Peyer's patch (tissue), 4 donors: ENCODE results near the gene KRTAP19-6. TPM values are rescaled to one million over a fixed set of nuclear protein-coding genes. Genes with fewer than 3 reads are reported as not detected.

Experiments
- DNase-seq, 3 donors: peaks; one replicate each; pipeline ENCODE4 v3.0.0-alpha.2; 2017 to 2019
- H3K27ac ChIP-seq, 4 donors: fragments of 200-600 bp; sonication (generic); one replicate each; pipeline ENCODE4 v1.5.1; 2016 to 2019
- H3K27me3 ChIP-seq, 2 donors: fragments of 200-600 bp; sonication (generic); one replicate each; pipeline ENCODE4 v1.5.1; 2019
- H3K36me3 ChIP-seq, 3 donors: fragments of 200-600 bp; sonication (generic); one replicate each; pipeline ENCODE4 v1.5.1; 2016 to 2019
- H3K4me1 ChIP-seq, 4 donors: fragments of 200-600 bp; sonication (generic); one replicate each; pipeline ENCODE4 v1.5.1; 2016 to 2019
- H3K4me3 ChIP-seq, 4 donors: fragments of 200-600 bp; sonication (generic); 1 replicate in 3 of 4; 2 replicates in 1 of 4; pipeline ENCODE4 v1.5.1; 2016 to 2019; ENCODE audit warnings: mild to moderate bottlenecking in 1 of 4
- H3K9me3 ChIP-seq, 4 donors: fragments of 200-600 bp; sonication (generic); one replicate each; pipeline ENCODE4 v1.5.1; 2016 to 2019; ENCODE audit warnings: mild to moderate bottlenecking in 1 of 4
- POLR2A ChIP-seq, 2 donors: fragments of 450-650 bp; IDR thresholded peaks; one replicate each; pipeline ENCODE4 v1.5.1; 2017; ENCODE audit warnings: antibody characterized with exemption in 2 of 2, mild to moderate bottlenecking in 2 of 2, moderate library complexity in 2 of 2
- total RNA-seq, 4 donors: library from RNA; depleted of rRNA; stranded (reverse); fragments of >200 nt; gene quantifications; one replicate each; pipeline ENCODE4 v1.1.0, GENCODE V29; 2016
- TF ChIP-seq, protein P1 (sequence below), 6 experiments: fragments of 450-650 bp in 4 of 6; fragments of 200-600 bp in 2 of 6; sonication (generic) in 1 of 6; IDR thresholded peaks; one replicate each; pipeline ENCODE4 v1.5.1; 2017 to 2019; ENCODE audit warnings: antibody characterized with exemption in 6 of 6, mild to moderate bottlenecking in 3 of 6, moderate library complexity in 1 of 6

The KRTAP19-6 gene
- total RNA-seq, 4 donors from 2014 or later: not detected

DNA sequence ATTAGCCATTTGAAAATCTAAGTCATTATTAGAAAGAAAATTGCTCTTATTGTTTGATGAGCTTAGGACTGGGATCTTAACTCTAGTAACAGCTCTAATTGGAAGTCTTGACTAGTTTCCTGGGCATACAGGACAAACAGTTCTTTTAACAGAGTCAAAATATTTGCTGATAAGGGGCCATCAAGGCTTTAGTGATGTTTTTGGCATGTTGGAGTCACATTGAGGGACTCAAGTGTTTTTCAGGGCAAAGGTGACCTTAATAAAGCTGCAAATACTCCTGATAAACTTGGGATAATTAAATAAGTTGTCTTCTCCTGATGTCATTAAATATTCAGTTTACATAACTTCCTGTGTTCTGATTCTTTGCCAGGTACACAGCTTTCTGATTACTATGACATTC lies 26.0 kb upstream of the KRTAP19-6 start:
- Histone ChIP-seq H3K27me3 (no peaks in the 10 kb centered on the region), H3K9me3 (no peaks in the 10 kb centered on the region), H3K36me3 (no peaks in the 10 kb centered on the region), H3K4me1 (no peaks in the 10 kb centered on the region), H3K4me3 (no peak overlapping the region), H3K27ac (no peak overlapping the region)
- no peak for DNase-seq
- TF ChIP-seq, protein P1, sequence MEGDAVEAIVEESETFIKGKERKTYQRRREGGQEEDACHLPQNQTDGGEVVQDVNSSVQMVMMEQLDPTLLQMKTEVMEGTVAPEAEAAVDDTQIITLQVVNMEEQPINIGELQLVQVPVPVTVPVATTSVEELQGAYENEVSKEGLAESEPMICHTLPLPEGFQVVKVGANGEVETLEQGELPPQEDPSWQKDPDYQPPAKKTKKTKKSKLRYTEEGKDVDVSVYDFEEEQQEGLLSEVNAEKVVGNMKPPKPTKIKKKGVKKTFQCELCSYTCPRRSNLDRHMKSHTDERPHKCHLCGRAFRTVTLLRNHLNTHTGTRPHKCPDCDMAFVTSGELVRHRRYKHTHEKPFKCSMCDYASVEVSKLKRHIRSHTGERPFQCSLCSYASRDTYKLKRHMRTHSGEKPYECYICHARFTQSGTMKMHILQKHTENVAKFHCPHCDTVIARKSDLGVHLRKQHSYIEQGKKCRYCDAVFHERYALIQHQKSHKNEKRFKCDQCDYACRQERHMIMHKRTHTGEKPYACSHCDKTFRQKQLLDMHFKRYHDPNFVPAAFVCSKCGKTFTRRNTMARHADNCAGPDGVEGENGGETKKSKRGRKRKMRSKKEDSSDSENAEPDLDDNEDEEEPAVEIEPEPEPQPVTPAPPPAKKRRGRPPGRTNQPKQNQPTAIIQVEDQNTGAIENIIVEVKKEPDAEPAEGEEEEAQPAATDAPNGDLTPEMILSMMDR (IDR thresholded peaks at IDR 0.05): no peak
- no peak for TF ChIP-seq POLR2A (IDR thresholded peaks at IDR 0.05)

DNA sequence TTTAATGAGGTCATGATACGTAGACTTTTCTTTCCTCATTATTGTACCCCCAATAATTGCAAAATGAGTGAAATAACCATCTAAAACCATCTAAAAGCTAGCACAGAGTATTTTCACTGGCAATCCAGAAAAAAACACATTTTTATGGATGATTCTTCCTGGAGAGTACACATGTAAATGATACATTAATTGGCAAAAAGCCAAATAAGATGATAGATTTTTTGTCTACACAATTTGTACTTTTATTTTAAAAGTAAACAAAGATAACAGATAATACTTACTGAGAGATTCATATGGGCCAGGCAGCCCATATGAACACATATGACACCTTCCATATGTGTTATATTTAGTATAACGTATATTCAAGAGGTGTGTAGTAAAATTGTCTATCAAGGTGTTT lies 22.0 kb upstream of the KRTAP19-6 start:
- no peak for TF ChIP-seq POLR2A (IDR thresholded peaks at IDR 0.05)
- TF ChIP-seq, protein P1 (IDR thresholded peaks at IDR 0.05): no peak
- Histone ChIP-seq H3K27ac (no peak overlapping the region), H3K4me1 (no peaks in the 10 kb centered on the region), H3K36me3 (no peaks in the 10 kb centered on the region), H3K9me3 (no peaks in the 10 kb centered on the region), H3K4me3 (no peak overlapping the region), H3K27me3 (no peaks in the 10 kb centered on the region)
- DNase-seq: no peak

DNA sequence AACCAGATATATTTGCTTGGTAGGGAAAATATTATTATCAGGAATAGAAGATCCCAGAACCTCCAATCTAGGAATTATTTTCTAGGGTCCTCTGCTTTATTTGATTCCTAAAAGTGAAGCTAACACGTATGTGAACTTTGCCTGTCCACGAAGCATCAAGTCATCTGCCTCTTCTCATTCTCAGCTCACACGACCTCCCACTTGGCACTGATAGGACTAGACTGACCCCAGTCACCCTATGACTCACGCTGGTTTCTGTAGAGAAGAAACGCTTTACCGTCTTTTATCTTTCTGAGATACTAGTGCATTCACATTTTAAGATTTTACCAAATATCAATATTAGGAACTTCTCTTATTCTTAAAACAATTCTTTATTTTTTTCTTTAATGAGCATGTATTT lies 21.4 kb upstream of the KRTAP19-6 start:
- Histone ChIP-seq H3K9me3 (no peaks in the 10 kb centered on the region), H3K27me3 (no peaks in the 10 kb centered on the region), H3K36me3 (no peaks in the 10 kb centered on the region), H3K27ac (no peak overlapping the region), H3K4me3 (no peak overlapping the region), H3K4me1 (no peaks in the 10 kb centered on the region)
- DNase-seq: no peak
- TF ChIP-seq, protein P1 (IDR thresholded peaks at IDR 0.05): no peak
- no peak for TF ChIP-seq POLR2A (IDR thresholded peaks at IDR 0.05)

DNA sequence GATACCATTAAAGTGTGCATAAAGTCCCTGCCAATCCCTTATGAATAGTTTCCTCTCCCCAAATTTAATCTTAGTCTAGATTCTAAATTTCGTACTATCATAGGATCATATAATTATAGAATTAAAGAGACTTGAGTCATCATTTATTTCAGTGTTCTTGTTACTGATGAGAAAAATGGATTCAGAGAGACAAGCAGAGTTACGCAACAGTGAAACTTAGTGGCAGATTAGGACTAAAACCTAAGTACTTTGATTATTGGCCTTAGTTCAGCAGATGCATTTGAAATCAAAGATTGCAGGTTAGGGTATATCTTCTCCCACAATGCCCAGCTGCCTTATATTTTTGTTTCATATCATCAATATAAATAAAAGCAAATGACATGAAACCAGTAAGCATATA lies 20.3 kb upstream of the KRTAP19-6 start:
- Histone ChIP-seq H3K4me3 (no peak overlapping the region), H3K9me3 (no peaks in the 10 kb centered on the region), H3K27ac (no peak overlapping the region), H3K36me3 (no peaks in the 10 kb centered on the region), H3K27me3 (no peaks in the 10 kb centered on the region), H3K4me1 (no peaks in the 10 kb centered on the region)
- no peak for DNase-seq
- TF ChIP-seq POLR2A (IDR thresholded peaks at IDR 0.05): no peak
- TF ChIP-seq, protein P1 (IDR thresholded peaks at IDR 0.05): no peak

DNA sequence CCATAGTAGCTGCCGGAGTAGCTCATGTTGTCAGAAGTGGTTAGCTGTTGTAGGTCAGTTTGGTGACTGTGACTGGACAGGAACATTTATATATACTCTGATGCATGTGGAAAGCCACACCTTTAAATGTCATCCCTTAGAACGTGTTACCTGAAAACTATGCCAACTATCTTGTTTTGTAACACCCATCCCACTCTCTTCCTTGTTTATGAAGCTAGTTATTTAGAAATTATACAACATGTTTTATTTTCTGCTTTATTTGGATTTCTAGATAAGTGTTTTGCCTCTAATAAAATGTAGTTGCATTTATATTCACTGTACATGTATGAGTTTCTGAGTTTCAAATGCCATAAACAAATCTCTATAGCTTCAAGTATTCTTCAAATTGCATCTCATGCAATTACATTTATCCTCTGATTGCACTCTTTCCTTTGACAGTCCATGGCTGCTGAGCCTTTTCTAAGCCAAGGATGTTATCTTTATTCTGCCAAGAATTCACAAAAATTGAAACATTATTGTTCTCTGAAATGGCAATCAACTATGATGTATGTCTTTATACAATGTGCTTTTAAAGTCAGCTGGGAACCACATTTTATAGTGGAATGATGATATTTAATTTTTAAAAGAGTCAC lies 19.7 kb upstream of the KRTAP19-6 start, which contains the start of gene KRTAP19-7:
TSS of gene KRTAP19-7 (minus strand) at position 51 of the 632 bp plus-strand sequence. CDS start at position 26, 25 bp downstream.
- H3K9me3 ChIP-seq: no peaks in the 10 kb centered on the region
- no peaks in the 10 kb centered on the region for H3K4me1 ChIP-seq
- no peak for TF ChIP-seq POLR2A (IDR thresholded peaks at IDR 0.05)
- TF ChIP-seq, protein P1 (IDR thresholded peaks at IDR 0.05): no peak
- H3K27ac ChIP-seq: no peak within 1 kb of the TSS
- H3K4me3 ChIP-seq: no peak within 1 kb of the TSS
- no peaks in the 10 kb centered on the region for H3K36me3 ChIP-seq
- no peaks in the 10 kb centered on the region for H3K27me3 ChIP-seq
- no peak for DNase-seq
